Measurements from ENCODE around the gene AKR1E2.

The AKR1E2 gene

DNA sequence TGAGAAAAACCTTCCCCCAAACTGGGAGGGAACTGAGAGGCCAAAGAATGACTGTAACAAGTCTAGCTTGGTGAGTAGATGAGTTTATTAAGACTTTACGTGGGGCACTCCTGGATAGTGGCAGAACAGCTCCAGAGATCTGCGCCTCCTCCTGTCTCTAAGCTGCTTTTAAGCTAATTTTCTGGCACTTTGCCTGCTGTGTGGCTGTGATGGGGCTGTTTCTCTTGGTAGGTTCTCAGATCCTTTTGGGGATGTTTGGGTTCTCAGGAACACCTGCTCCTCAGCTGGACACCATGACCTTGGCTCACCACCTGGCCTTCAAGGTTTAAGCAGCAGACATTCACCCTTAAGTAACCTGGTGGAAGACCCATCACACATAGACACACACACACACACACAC is 68.3 kb downstream of the AKR1E2 start:
- DNase-seq (ENCODE audit: low read depth, low spot score), result no peak
